GM19468 (cell line): ENCODE results near the gene HSPB3.
"Not testable (repeated sequence)": the region's sequence is repeated elsewhere in the genome, so short reads cannot be mapped to it uniquely, and the experiment has no call there.

Experiments
- ATAC-seq: cut with Tn5 transposase; IDR thresholded peaks from one replicate; pipeline ENCODE4 v1.9.1; 2021; ENCODE audit warnings: mild to moderate bottlenecking, moderate library complexity, moderate number of reproducible peaks; ENCODE audit not compliant: unreplicated experiment; ENCODE audit errors: extremely low read depth

Gene HSPB3

GRCh38 chr5:54455413-54456157, at the start of gene HSPB3:
Gene HSPB3 (plus strand): TSS chr5:54455699. CDS start chr5:54455790, 91 bp downstream.
- ATAC-seq = no peak

- ATAC-seq = no peak
Measured at GRCh38 chr5:54411176-54411575, 44.3 kb upstream of the HSPB3 start.

- ATAC-seq = no peak
Measured at GRCh38 chr5:54412913-54413312, 42.6 kb upstream of the HSPB3 start.

GRCh38 chr5:54415147-54415546, 40.4 kb upstream of the HSPB3 start:
- ATAC-seq = no peak

GRCh38 chr5:54415896-54416601, 39.5 kb upstream of the HSPB3 start:
- no peak for ATAC-seq

GRCh38 chr5:54419573-54420423, 35.7 kb upstream of the HSPB3 start:
- ATAC-seq = peak; percentile 45

- not testable (repeated sequence) for ATAC-seq
Measured at GRCh38 chr5:54420511-54420910, 35.0 kb upstream of the HSPB3 start.

- no peak for ATAC-seq
Measured at GRCh38 chr5:54421976-54422375, 33.5 kb upstream of the HSPB3 start.

GRCh38 chr5:54425258-54425657, 30.2 kb upstream of the HSPB3 start:
- no peak for ATAC-seq

- no peak for ATAC-seq
Measured at GRCh38 chr5:54426209-54426608, 29.3 kb upstream of the HSPB3 start.

GRCh38 chr5:54434650-54435049, 20.8 kb upstream of the HSPB3 start:
- not testable (repeated sequence) for ATAC-seq

GRCh38 chr5:54438620-54439389, 16.7 kb upstream of the HSPB3 start:
- no peak for ATAC-seq

- ATAC-seq = peak; percentile 64
Measured at GRCh38 chr5:54440456-54440893, 15.0 kb upstream of the HSPB3 start.

- ATAC-seq = no peak
Measured at GRCh38 chr5:54442271-54442670, 13.2 kb upstream of the HSPB3 start.

GRCh38 chr5:54443270-54443669, 12.2 kb upstream of the HSPB3 start:
- ATAC-seq = no peak

- no peak for ATAC-seq
Measured at GRCh38 chr5:54445691-54446378, 9.7 kb upstream of the HSPB3 start.

- ATAC-seq = no peak
Measured at GRCh38 chr5:54446379-54446732, 9.1 kb upstream of the HSPB3 start.

- ATAC-seq = no peak
Measured at GRCh38 chr5:54449923-54450322, 5.6 kb upstream of the HSPB3 start.

GRCh38 chr5:54450542-54450941, 5.0 kb upstream of the HSPB3 start:
- no peak for ATAC-seq
